GM18868 (cell line): ENCODE data around the gene GALNTL6.

Source experiments
- ATAC-seq: cut with Tn5 transposase; IDR thresholded peaks from one replicate; pipeline ENCODE4 v1.9.1; 2021; ENCODE audit warnings: mild to moderate bottlenecking, moderate library complexity; ENCODE audit not compliant: unreplicated experiment

GALNTL6 gene

DNA sequence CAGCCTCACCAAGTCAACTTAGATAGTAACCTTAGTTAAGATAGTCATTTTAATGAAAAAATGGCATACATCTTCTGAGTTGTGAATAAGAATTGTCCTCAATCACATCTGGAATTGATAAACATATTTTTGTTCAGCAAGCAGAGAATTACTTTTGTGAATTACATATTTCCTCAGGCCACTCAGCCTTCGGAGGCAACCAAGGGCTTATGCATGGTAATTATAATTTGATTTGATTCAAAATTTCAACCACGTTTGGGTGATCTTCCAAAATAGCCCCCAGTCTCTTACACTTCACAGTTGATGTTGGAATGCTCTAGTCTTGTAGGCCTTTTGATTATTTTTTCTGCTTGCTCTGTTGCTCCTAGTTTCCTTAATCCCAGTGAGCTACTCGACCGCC, 63.4 kb downstream of the GALNTL6 start:
- ATAC-seq: no peak

DNA sequence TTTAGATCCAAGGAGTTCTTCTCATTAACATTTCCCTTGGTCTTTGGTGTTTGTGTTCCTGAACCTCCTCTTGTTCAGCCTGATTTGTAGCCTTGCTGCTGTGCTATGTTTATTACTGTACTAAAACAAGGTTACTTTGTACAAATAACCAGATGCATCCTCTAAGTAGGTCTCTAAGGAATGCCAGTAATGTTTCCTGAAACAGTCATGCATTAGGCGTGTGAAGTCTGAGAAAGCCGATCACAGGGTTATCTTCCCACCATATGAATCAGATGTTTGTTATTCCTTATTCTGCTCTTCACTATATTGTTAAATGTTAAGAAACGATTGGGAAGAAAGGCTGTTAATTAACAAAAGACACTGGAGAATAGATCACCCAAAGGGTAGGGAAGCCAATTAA, 66.9 kb downstream of the GALNTL6 start:
- no peak for ATAC-seq

DNA sequence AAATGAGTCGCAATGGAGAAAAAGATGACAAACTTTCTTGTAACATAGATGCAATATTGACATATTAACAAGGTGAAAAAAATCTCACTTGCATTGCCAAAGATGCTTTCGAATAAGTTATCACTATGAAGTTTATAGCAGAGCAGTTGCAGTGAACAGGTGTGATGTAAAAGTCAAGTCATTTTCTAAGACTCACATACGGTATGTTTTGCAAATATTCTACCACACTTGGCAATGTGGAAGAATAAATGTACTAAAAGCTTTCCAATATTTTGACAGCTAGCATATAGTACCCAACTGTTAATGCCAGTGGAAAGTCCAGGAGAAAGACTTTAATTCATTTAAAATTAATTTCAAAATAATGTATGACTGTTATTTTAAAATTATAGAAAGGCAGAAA, 76.5 kb downstream of the GALNTL6 start:
- no peak for ATAC-seq

DNA sequence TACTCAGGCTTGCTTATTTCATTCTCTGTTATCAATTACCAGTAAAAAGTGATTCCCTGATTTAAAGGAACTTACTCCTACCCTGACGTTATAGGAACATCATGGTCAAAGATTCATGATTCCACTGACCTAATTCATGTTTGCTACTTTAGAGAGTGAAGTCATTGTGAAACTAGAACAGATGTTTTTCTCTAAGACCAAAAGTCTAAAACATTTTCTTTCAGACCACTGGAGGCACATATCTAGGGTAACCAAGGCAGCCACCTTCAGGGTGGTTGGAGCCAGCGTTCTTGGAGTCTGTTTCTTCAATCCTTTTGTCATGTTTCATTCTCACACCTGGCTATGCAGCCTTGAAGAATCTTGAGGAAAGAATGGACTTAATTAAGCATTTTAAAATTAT, 77.8 kb downstream of the GALNTL6 start:
- peak; percentile 98 for ATAC-seq

DNA sequence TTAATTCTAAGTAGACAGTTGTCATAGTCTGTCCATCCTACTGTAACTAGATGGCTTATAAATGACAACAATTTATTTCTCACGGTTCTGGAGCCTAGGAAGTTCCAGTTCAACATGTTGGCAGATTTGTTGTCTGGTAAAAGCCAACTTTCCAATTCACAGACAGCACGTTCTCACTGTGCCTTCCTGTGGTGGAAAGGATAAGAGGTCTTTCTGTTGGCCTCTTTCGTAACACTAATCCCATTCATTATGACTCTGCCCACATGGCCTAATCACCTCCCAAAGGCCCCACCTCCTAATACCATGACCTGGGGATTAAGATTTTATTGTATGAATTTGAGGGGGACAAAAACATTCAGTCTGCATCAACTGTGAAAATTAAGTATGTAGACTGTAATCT, 83.2 kb downstream of the GALNTL6 start:
- no peak for ATAC-seq

DNA sequence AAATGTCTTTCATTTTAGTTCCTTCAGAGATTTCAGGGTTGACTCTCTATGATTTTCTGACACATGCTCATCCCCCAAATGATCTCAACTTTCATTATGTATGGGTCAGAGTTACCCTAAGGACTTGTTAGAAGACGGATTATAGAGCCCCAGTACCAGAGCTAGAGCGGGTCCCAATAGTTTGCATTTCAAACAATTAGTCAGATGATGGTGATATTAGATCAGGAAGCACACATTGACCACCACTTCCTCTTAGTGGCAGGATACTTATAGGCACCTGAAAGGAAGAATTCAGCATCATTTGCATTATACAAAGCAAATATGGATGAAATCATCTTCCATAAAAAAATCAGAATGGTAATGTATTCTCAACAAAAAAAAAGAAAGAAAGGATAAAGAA, 106.1 kb downstream of the GALNTL6 start:
- no peak for ATAC-seq

DNA sequence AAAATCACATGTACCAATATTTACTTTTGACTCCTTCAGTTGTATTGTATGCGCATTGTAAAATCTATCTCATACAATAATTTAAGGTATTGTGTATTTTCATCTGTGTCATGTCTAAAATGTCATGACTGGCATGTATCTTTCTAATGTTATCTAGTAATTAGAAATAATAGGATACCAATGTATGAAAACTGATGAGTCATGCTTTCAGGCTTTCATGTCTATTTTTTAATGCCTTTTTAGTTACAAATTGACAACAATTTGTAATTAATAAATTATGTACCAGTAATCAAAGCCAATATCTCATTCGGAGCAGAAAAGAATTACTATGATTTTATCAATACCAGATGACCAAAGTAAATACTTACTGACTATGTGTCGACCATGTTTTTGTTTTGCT, 107.7 kb downstream of the GALNTL6 start:
- ATAC-seq: no peak

DNA sequence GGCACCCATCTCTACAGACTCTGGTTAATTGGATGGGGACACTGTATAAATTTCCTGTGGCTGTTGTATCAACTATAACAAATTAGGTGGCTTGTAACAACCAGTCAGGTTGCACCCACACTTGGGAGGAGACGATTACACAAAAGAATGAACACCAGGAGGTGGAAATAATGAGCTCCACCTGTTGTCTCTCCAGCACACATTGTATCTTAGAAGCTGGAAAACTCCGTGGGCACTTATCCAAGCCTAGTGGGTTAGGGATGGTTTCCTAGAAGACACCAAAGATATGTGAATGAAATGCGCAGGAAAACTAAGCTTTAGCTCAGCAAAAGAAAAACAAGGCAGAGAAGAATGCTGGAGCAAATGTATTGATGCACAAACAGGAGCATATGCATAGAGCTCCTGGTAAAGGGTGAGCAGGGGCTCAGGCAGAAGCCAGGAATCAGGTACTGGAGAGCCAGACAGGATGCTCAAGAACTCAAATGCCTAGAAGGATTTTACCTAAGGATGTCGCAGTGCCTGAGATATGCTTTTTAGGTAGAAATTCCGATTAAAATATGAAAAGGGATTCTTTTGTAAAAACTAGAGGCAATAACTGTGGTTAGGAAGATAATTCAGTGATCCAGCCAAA, 111.7 kb downstream of the GALNTL6 start:
- ATAC-seq: no peak

DNA sequence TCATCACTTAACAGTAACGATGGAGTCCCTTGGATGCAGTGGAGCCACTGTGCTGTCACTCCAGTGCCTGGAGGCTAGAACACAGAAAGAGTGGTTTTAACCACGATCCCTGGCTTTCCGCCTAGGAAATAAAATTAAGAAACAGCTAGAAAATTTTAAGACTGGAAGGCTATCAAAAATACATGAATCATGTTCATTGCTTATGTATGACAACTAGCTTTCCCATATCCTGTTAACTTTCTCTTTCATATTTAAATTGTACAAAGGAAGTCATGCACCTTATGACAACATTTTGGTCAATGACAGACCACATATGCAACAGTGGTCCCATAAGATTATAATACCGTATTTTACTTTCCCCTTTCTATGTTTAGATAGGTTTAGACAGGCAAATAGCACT, 115.1 kb downstream of the GALNTL6 start:
- no peak for ATAC-seq

DNA sequence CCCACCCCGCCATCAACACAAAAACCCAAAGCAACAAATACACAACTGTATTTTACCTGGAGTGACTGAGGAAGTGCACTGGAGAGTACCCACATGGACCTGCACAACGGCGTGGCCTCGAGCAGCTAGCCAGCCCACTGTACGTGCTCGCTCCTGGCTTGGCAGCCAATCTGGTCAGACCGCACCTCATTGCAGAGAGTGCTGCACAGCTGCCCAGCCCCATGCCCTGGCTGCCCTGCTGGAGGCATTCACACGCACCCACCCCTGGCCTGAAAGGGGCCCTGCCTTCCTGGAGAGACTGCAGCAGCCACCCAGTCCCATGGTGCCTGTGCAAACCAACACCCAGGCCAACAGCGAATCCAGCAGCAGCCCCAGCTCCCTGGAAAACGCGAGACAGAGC, 116.3 kb downstream of the GALNTL6 start:
- no peak for ATAC-seq

DNA sequence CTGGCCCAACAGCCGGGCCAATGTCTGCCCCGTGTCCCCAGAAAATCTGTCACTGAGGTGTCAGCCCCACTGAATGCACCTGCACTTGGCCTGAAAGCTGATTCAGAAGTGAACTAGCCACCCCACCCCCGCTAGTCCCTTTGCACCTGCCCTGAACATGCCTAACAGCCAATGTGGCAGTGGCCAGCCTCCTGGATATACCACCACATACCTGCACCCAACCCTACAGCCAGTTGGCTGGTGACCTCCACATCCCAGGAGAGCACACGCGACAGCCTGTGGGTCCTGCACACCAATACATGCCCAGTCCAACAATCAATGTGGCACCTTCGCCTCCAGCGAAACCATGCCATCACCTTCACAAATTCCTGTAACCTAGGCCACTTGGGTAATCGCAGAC, 116.7 kb downstream of the GALNTL6 start:
- no peak for ATAC-seq

DNA sequence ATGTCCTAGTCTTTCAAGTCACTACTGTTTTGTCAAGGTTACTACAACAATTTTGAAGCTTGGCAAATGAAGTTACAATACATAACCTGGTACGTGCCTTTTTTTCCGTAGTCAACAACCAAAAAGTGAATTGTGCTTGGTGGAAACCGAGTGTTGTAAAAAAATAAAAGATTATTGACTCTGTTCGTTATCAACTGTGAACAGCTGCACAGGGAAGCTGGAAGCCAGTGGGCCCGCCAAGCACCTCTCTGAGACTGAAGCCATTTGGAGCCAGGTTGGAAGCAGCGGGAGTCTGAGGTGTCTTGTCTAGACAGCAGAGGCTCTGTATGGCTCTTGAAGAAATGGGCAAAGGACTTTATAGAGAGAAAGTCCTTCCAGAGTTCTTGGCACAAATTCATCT, 119.0 kb downstream of the GALNTL6 start:
- no peak for ATAC-seq

DNA sequence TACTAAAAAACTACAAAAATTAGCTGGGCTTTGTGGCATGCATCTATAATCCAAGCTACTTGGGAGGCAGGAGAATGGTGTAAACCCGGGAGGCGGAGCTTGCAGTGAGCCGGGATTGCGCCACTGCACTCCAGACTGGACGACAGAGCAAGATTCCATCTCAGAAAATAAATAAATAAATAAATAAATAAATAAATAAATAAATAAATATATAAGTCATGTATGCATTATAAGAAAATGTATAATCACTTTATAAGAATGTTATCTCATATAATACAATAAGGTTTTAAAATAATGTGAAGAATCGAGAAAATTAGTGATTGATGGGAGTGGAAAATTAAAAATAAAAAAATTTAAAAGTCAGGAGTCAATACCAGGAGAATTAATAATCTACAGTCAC, 127.5 kb downstream of the GALNTL6 start:
- ATAC-seq: no peak

DNA sequence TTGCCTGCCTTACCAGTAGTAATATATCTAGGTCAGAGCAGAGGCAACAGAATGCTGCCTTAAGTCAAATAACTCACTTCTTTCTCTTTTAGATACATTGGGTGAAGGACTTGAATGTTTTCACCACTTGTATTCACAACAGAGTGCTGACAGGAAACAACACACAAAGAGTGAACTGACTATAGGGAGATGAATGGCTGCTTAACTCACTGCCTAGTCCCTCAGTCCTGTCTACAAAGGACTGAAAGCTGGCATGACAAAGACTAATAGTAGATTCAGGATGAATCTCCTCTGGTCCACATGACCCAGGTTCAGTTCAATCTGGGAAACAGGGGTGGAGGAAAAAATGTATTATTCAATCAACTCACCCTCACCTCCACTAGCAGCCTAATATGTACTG, 134.2 kb downstream of the GALNTL6 start:
- ATAC-seq: no peak

DNA sequence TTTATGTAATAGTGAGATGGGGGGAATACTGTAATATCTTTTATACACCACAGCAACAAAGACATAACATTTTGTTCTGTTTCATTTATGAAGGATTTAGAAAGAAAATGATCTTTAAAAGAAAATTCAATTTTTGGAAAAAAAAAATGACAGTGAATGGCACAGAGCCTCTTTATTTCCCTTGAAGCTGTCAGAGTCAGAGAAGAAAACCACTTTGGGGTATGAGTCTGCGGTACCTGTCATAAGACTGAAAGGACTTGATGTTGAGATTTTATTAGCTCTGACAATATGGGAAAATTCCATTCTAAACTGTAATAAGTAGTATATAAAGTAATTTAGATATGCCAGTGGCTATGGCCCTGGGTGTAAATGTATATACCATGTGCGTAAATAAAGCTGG, 134.8 kb downstream of the GALNTL6 start:
- ATAC-seq: no peak

DNA sequence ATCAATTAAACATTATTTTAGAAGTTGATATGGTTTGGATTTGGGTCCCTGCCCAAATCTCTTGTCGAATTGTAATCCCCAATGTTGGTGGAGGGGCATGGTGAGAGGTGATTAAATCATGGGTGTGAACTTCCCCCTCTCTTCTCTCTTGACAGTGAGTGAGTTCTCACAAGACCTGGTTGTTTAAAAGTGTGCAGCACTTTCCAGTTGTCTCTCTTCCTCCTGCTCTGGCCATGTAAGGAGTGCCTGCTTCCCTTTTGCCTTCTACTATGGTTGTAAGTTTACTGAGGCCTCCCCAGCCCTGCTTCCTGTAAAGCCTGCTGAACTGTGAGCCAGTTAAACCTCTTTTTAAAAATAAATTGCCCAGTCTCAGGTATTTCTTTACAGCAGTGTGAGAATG, 141.4 kb downstream of the GALNTL6 start:
- peak; percentile 68 for ATAC-seq

DNA sequence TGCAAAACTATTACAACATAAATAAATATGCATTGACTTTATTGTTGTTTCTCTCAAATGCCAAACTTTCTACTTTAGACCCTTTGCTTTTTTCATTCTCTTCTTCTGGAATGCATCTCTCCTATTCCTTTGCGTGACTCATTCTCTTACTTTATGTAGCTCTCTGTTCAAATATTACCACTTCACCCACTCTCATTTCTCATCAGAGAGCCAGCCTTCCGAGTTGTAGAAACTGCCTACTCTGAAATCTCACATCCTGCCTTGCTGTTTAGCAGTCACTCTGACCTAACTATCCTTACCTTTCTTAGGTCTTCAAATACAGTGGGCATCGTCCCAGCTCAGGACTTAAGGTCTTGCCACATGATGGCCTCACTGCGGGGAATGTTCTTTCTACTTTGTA, 143.5 kb downstream of the GALNTL6 start:
- ATAC-seq: no peak

DNA sequence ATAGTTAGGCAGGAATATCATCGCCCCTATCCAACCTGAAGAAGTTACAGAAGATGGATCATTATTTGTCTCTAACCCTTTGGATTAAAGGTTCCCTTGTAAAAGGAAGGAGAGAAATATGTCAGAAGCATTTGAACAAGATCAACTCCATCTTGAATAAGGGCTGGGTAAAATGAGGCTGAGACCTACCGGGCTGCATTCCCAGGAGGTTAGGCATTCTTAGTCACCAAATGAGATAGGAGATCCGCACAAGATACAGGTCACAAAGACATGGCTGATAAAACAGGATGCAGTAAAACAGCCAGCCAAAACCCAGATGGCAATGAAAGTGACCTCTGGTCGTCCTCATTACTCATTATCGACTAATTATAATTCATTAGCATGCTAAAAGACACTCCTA, 148.9 kb downstream of the GALNTL6 start:
- ATAC-seq: no peak

DNA sequence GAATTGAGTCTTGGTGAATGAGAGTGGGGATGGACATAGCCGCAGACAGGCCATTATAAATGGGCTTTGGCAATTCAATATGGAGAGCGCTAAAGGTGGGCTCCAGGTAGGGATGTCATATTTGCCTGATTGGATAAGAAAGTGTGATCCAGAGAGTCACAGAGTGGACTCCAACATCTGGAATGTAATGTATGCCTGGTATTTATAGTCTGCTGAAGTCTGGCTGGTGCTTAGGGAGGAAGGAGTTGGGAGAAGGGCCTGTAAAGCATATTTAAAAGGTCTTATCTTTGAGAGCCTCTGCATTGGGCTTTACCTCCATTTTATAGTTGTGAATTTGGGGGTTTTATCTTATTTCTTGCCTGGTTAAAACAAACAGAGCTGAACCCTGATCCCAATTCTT, 153.2 kb downstream of the GALNTL6 start:
- no peak for ATAC-seq

DNA sequence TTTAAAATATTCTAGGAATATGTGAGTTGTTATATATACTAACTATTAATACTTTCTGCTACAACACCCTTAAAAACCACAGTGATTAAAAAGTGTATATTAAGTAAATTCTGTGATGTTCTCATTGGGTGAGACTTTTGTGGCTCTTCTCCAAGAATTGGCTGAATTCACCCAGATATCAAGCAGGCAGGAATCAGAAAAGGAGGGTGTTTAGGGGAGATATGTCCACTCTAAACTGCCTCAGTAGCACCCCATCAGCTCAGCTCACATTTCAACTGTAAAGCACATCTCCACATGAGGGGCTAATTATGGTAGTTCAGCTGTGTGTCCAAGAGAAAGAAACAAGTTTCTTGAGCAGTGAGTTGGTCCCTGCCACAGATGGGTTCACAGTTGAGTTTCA, 165.0 kb downstream of the GALNTL6 start:
- no peak for ATAC-seq

DNA sequence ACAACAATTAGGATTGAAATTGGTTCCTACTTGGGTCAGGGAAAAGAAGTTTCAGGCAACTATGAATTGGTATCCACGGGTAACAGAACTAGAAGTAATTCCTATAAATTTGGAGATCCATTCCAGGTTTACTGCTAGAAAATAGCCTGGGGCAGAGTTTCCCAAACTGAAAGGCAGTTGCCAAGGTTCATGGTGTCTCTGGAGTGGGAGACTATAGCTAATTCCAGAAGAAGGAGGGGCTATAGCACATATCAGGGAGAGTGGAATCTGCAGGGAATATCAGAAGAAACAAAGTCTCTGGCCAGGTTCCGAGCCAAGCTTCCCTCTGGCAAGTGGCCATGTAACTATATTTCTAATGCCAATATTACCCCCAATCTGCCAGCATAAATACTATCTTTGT, 166.3 kb downstream of the GALNTL6 start:
- no peak for ATAC-seq

DNA sequence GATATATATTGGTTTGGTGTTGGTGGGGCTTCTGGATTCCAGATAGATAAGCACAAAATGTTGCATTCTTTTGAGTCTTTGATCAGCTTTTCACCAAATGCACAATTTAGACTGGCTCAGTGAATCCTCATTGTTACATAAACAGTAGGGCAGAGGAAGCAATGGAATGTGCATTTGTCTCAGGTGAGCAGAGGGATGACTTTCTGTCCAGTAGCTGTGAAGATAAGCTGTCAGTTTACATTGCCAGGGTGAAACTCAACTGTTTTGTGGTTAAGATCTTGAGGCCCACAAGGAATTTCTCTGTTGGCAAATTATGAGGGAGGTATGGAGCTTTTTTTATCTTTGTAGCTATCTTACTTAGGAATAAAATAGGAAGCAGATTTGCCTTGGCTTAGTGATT, 168.0 kb downstream of the GALNTL6 start:
- no peak for ATAC-seq

DNA sequence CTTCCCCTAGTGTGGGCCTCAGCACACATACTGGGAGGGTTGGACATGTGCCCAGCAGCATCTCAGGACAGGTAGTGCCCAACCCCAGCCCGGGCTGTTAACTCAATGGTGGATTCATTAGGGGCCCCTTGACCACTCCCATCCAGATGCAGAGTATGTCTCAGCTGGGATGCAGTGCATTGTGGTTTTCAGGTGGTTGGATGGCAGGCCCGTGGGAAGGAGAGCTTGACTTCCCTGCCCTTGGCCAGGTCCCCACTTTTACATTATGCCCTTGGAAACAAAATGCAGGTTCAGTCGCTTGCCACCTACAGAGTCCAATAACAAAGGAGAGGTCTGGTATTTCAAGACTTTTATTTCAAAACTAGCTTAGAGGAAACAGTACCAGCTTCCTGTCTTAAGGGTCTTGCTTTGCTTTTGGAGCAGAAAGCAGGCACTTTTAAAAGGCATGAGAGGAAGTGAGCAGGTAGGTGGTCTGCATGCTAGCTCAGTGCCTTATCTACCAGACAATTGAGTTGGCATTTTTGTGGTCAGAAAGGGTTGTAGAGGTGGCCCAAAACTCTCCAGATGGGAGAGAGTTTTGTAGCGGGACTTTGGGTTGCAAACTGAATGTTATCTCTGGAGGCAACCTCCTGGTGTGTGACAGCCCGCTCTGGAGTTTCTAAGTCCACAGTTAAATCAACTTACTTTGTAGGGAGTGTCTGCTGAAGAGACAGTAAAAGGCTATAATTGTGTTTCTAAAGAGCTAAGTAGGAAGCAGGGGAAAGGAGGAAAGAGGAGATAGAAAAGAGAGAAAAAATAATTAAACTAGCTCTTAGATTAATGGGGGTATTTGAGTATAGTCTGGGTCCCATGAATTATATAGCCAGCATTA, 171.0 kb downstream of the GALNTL6 start:
- no peak for ATAC-seq
